ENCODE measurements around the gene COL2A1.

COL2A1 gene

DNA sequence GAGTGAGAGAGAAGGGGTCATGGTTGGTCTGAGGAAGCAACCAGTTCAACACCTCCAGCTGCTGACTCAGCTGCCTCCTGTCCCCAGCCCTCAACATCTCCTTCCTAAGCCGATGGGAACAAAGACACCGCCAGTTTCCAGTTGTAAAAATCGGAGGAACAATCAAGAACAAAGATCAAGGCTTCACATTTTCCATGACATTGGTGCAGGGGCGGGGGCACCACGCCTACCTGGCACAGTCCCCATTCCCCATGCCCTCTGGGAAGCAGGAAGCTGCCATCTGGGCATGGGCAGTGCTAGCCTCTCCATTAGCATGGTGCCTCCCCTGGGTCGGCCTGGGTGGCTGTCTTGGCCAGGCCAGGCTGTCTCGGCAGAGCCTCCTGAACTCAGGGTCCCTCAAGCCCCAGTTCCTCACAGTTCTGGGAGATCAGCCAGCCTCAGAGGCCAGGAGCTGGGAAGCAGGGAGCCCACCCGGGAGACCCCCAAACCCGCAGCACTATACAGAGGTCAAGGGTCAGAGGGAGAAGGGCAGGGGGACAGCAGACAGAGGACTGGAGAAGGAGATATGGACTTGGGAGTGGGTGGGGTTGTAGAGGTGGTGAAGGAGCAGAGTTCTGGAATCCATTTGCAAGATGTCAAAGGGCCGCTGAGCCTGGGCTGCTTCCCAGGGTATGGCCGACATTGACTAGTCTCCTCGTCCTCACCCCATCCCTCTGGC is 60.5 kb downstream of the COL2A1 start:
- no peak for DNase-seq

DNA sequence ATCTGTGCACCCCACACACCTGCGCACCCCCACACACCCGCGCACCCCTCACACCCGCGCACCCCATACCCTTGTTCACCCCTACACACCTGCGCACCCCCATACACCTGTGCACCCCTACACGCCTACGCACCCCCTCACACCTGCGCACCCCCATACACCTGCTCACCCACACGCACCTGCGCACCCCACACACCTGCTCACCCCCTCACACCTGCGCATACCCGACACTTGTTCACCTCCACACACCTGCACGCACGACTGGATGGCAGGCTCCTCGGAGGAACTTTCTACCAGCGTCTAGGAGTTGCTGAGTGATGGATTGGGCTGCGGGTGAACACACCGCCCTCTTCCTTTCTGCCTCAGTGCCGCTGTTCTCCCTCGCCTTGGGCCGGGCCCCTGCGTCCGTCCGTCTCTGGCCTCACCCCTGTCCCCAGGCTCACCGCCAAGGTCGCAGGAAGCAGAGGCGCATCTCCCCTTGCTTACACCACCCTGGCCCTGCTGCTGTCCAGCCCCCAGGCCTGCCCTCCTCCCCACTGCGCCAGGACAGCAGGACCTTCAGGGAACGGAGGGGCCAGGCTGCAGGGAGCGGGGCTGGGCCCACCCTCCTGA is 61.6 kb downstream of the COL2A1 start:
- DNase-seq = no peak

GRCh38 chr12:47941871-47942613 is 62.2 kb downstream of the COL2A1 start:
- peak in 1 of 2 experiments; percentile 13 for DNase-seq

DNA sequence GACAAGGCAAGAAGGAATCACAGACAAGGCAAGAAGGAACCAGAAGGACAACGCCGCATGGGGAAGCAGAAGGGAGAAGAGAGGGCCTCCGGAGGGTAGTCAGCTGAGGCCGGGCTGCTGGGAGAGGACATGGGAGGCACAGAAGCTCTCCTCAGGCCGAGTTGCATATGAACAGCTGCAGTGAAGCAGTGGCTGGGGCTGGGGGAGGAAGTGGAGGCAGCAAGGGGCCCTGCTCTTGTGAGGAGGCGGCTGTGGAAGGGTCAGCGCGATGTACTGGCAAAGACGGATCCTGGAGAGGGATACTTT is 62.8 kb downstream of the COL2A1 start:
- no peak for DNase-seq

- DNase-seq = no peak
Measured at GRCh38 chr12:47940773-47941474, 63.4 kb downstream of the COL2A1 start.

GRCh38 chr12:47939009-47939601 is 65.2 kb downstream of the COL2A1 start:
- no peak for DNase-seq

DNA sequence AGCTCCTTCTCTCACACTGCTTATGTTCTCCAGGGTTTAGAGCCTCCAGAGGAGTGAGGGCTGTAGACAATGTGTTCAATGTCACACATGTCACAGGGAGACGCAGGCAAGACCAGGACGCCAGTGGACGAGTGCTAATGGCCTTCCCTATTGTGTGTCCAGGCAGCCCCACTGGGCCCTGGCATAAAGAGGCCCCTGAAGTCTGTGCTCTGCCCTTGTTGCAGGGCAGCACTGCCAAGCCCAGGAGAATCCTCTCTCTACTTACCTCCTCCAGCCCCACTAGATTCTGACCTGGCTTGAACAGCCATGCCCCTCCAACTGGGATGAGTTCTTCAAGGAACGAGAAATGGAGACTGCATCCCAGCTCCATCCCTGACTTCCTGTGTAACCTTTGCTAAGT is 65.7 kb downstream of the COL2A1 start:
- no peak for DNase-seq

- no peak for DNase-seq
Measured at GRCh38 chr12:47938093-47938492, 66.2 kb downstream of the COL2A1 start.

DNA sequence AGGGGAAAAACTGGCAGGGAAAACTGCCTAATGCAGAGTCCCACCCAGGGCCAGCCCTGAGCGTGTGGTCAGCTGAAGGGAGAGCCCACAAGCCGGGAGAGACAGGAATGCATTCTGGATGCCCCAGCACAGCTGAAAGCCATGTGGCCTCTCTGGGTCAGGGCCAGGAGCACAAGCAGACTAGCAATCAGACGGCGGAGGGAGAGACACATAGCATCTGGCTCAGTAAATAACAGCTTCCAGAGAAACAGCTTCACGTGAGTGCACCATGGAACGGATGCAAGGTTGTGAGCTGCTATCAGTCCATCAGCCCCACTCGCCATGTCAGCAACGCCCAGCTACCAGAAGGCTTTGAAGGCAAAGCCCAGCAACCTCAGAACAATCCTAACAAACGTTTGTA is 69.1 kb downstream of the COL2A1 start:
- no peak for DNase-seq

GRCh38 chr12:47931187-47931586 is 73.1 kb downstream of the COL2A1 start:
- no peak for DNase-seq

DNA sequence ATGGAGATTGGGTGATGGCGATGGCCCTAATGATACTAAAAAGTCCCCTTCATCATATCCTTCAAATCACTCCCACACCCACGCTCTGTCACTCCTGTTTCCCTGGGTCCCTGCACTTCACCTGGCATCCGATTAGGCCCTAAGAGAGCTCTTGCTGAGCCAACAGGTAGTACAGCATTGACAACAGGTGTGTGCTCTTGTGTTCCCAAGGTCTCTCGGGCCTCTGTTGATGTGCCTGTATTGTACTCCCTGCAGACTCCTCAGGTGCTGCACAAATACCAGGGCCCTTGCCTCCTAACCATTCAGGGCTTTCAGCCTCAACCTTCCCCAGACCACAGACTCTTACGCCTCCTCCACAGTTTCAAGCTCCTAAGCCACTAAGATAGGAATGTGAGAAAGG is 73.6 kb downstream of the COL2A1 start:
- DNase-seq = no peak

DNA sequence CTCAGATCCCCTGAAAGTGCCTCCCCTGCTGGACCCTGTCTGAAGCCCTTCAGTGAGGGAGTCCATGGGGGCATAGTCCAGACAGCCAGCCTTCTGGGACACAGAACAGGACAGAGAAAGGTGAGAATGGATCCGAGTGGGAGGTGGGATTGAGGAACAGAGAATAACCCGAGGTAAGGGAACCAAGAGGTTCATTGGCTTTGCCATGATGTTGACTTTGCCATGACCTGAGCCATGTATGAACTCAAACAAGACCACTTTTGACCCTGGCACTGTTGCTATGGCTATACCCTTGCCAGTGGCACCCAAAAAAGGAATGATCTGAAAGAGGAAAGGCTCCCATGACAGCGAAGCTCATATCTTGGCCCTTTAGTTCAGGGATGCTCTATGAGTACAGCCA is 76.9 kb downstream of the COL2A1 start:
- no peak for DNase-seq
